HL-60 (cell line): Measurements from ENCODE around the gene PTPRN2.

Source experiments
- GABPA ChIP-seq: IDR thresholded peaks from 2 replicates; pipeline ENCODE4 v1.6.1; 2012; ENCODE audit warnings: low read depth
- POLR2AphosphoS5 ChIP-seq: IDR thresholded peaks from 2 replicates; pipeline ENCODE4 v1.6.1; 2012; ENCODE audit warnings: low read depth
- SPI1 ChIP-seq: IDR thresholded peaks from 2 replicates; pipeline ENCODE4 v1.6.1; 2012; ENCODE audit warnings: low read depth, mild to moderate bottlenecking, borderline replicate concordance
- TF ChIP-seq, protein P1 (sequence below): IDR thresholded peaks from one replicate; pipeline ENCODE4 v1.5.1; 2011; ENCODE audit warnings: low read length, control low read depth, inconsistent platforms; ENCODE audit not compliant: insufficient read depth
- TF ChIP-seq, protein P2 (sequence below): IDR thresholded peaks from 2 replicates; pipeline ENCODE4 v1.6.1; 2012; ENCODE audit warnings: low read depth; ENCODE audit not compliant: insufficient replicate concordance

DNA sequence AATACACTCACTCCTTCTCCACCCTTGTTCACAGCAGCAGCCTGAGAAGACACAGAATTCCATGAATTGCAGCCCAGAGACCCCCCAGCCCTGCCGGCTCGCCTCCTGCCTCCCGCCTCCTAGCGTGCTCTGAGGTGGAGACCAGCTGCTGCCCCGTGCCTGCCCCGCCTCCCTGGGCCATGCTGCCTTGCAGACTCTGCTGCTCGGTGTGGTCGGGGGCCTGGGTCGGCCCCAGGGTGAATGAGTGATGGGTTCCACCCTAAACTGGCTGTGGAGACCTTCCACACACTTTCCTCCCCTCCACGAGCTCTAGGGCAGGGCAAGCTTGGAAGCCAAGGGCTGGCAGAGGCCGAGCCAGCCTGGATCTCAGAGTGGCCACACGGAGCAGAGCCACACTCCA is 771.5 kb downstream of the PTPRN2 start:
- TF ChIP-seq, protein P1, sequence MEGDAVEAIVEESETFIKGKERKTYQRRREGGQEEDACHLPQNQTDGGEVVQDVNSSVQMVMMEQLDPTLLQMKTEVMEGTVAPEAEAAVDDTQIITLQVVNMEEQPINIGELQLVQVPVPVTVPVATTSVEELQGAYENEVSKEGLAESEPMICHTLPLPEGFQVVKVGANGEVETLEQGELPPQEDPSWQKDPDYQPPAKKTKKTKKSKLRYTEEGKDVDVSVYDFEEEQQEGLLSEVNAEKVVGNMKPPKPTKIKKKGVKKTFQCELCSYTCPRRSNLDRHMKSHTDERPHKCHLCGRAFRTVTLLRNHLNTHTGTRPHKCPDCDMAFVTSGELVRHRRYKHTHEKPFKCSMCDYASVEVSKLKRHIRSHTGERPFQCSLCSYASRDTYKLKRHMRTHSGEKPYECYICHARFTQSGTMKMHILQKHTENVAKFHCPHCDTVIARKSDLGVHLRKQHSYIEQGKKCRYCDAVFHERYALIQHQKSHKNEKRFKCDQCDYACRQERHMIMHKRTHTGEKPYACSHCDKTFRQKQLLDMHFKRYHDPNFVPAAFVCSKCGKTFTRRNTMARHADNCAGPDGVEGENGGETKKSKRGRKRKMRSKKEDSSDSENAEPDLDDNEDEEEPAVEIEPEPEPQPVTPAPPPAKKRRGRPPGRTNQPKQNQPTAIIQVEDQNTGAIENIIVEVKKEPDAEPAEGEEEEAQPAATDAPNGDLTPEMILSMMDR, result no peak
- TF ChIP-seq POLR2AphosphoS5 (no peak), SPI1 (no peak), GABPA (no peak)
- TF ChIP-seq, protein P2, sequence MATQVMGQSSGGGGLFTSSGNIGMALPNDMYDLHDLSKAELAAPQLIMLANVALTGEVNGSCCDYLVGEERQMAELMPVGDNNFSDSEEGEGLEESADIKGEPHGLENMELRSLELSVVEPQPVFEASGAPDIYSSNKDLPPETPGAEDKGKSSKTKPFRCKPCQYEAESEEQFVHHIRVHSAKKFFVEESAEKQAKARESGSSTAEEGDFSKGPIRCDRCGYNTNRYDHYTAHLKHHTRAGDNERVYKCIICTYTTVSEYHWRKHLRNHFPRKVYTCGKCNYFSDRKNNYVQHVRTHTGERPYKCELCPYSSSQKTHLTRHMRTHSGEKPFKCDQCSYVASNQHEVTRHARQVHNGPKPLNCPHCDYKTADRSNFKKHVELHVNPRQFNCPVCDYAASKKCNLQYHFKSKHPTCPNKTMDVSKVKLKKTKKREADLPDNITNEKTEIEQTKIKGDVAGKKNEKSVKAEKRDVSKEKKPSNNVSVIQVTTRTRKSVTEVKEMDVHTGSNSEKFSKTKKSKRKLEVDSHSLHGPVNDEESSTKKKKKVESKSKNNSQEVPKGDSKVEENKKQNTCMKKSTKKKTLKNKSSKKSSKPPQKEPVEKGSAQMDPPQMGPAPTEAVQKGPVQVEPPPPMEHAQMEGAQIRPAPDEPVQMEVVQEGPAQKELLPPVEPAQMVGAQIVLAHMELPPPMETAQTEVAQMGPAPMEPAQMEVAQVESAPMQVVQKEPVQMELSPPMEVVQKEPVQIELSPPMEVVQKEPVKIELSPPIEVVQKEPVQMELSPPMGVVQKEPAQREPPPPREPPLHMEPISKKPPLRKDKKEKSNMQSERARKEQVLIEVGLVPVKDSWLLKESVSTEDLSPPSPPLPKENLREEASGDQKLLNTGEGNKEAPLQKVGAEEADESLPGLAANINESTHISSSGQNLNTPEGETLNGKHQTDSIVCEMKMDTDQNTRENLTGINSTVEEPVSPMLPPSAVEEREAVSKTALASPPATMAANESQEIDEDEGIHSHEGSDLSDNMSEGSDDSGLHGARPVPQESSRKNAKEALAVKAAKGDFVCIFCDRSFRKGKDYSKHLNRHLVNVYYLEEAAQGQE, result no peak
